Natural killer cell (primary cell): ENCODE measurements around the gene CXCL10. TPM values are rescaled to one million over a fixed set of nuclear protein-coding genes. Genes with fewer than 3 reads are reported as not detected.

Experiments
- ATAC-seq, 3 donors: fragments of 150-1000 bp in 2 of 3; fragments of 200-7000 bp in 1 of 3; cut with Tn5 transposase; 1 replicate in 1 of 3; 2 replicates in 2 of 3; pipeline ENCODE4 v1.10.0; 2021; ENCODE audit warnings: mild to moderate bottlenecking in 2 of 3, moderate library complexity in 2 of 3
- DNase-seq, 2 donors: peaks; one replicate each; pipeline versions ENCODE4 v3.0.0 to v3.0.0-alpha.2; 2013 to 2021; ENCODE audit warnings: mixed read lengths in 1 of 2
- H3K27ac ChIP-seq: one replicate; pipeline ENCODE4 v1.5.1; 2013; ENCODE audit warnings: mild to moderate bottlenecking, low read length
- H3K27me3 ChIP-seq: one replicate; pipeline ENCODE4 v1.6.1; 2013; ENCODE audit warnings: low read length; ENCODE audit not compliant: control insufficient read depth, insufficient read depth
- H3K36me3 ChIP-seq: one replicate; pipeline ENCODE4 v1.6.1; 2013; ENCODE audit warnings: low read length; ENCODE audit not compliant: control insufficient read depth, insufficient read depth
- H3K4me1 ChIP-seq: one replicate; pipeline ENCODE4 v1.6.1; 2013; ENCODE audit warnings: low read length; ENCODE audit not compliant: control insufficient read depth, insufficient read depth
- H3K4me3 ChIP-seq: one replicate; pipeline ENCODE4 v1.5.1; 2013; ENCODE audit warnings: low read length
- H3K9me3 ChIP-seq: one replicate; pipeline ENCODE4 v1.6.1; 2013; ENCODE audit warnings: low read length; ENCODE audit not compliant: control insufficient read depth, insufficient read depth
- H3K27ac Mint-ChIP-seq, 2 donors: one replicate each; pipeline ENCODE4 v1.8.0; 2022; ENCODE audit warnings: mild to moderate bottlenecking in 2 of 2, mixed read lengths in 2 of 2, moderate library complexity in 1 of 2
- H3K27me3 Mint-ChIP-seq, 2 donors: one replicate each; pipeline ENCODE4 v1.8.0; 2022; ENCODE audit warnings: low read depth in 2 of 2, mixed read lengths in 2 of 2
- H3K36me3 Mint-ChIP-seq: one replicate; pipeline ENCODE4 v1.8.0; 2022; ENCODE audit warnings: mixed read lengths
- H3K4me1 Mint-ChIP-seq, 2 donors: one replicate each; pipeline ENCODE4 v1.8.0; 2022; ENCODE audit warnings: mixed read lengths in 2 of 2
- H3K4me3 Mint-ChIP-seq: one replicate; pipeline ENCODE4 v1.8.0; 2022; ENCODE audit warnings: mild to moderate bottlenecking, moderate library complexity, mixed read lengths
- H3K9me3 Mint-ChIP-seq, 2 donors: one replicate each; pipeline ENCODE4 v1.8.0; 2022; ENCODE audit warnings: mixed read lengths in 2 of 2
- WGBS: methylation state at CpG from one replicate; pipeline ENCODE4 v1.1.7; 2013; ENCODE audit warnings: missing lambda C conversion rate; ENCODE audit not compliant: insufficient coverage; 5-methylcytosine and 5-hydroxymethylcytosine counted together
- intact Hi-C: fragments of 100-400 bp; cut with micrococcal nuclease; formaldehyde crosslinking; loops from one replicate; pipeline ENCODE4 v1.14.2; 2022
- total RNA-seq, 4 donors: library from RNA; stranded (reverse); fragments of 120-200 nt in 1 of 4; gene quantifications; one replicate each; pipeline versions ENCODE4 v1.2.3 to v1.2.4, GENCODE V29; 2013 to 2022
- TF ChIP-seq, protein P1 (sequence below): fragments of 200-600 bp; IDR thresholded peaks from one replicate; pipeline ENCODE4 v1.8.0; 2022; ENCODE audit warnings: antibody characterized with exemption

CXCL10 gene
- total RNA-seq: not detected
- total RNA-seq (2013): 0.18 TPM

DNA sequence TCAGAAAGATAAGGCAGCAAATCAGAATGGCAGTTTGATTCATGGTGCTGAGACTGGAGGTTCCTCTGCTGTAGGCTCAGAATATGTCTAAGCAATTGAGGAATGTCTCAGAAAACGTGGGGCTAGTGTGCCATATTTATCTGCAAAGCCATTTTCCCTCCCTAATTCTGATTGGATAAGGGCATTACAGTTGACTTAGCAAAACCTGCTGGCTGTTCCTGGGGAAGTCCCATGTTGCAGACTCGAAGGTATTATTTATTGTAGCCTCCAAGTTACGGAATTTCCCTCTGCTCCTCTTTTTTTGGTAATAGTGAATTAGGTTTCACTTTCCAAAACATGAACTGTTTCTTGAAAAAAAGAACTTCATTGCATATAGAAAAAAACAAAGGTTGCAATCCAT, at the start of gene CXCL10:
CXCL10 (minus strand) TSS at position 109 of the 400 bp plus-strand sequence; CDS start at position 43, 66 bp downstream.
- peak in 1 of 2 donors; percentile 60 for DNase-seq
- WGBS: 16% methylated on average over 3 of the region's 3 CpGs
- H3K27me3 Mint-ChIP-seq: peaks cover 17 to 62% of the 10 kb centered on the region in 2 donors
- ATAC-seq: peak in 2 of 3 donors; percentile 36 to 58
- no peaks in the 10 kb centered on the region for H3K9me3 Mint-ChIP-seq
- Histone ChIP-seq H3K9me3 (no peaks in the 10 kb centered on the region), H3K27me3 (no peaks in the 10 kb centered on the region), H3K4me3 (no peak within 1 kb of the TSS), H3K27ac (no peak within 1 kb of the TSS), H3K36me3 (no peaks in the 10 kb centered on the region), H3K4me1 (no peaks in the 10 kb centered on the region)
- H3K4me1 Mint-ChIP-seq: peaks cover 7 to 8% of the 10 kb centered on the region in 2 donors
- TF ChIP-seq, protein P1, sequence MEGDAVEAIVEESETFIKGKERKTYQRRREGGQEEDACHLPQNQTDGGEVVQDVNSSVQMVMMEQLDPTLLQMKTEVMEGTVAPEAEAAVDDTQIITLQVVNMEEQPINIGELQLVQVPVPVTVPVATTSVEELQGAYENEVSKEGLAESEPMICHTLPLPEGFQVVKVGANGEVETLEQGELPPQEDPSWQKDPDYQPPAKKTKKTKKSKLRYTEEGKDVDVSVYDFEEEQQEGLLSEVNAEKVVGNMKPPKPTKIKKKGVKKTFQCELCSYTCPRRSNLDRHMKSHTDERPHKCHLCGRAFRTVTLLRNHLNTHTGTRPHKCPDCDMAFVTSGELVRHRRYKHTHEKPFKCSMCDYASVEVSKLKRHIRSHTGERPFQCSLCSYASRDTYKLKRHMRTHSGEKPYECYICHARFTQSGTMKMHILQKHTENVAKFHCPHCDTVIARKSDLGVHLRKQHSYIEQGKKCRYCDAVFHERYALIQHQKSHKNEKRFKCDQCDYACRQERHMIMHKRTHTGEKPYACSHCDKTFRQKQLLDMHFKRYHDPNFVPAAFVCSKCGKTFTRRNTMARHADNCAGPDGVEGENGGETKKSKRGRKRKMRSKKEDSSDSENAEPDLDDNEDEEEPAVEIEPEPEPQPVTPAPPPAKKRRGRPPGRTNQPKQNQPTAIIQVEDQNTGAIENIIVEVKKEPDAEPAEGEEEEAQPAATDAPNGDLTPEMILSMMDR: no peak
- intact Hi-C loops: no loop called here
- no peak within 1 kb of the TSS for H3K27ac Mint-ChIP-seq
- no peak within 1 kb of the TSS for H3K4me3 Mint-ChIP-seq
- no peaks in the 10 kb centered on the region for H3K36me3 Mint-ChIP-seq

DNA sequence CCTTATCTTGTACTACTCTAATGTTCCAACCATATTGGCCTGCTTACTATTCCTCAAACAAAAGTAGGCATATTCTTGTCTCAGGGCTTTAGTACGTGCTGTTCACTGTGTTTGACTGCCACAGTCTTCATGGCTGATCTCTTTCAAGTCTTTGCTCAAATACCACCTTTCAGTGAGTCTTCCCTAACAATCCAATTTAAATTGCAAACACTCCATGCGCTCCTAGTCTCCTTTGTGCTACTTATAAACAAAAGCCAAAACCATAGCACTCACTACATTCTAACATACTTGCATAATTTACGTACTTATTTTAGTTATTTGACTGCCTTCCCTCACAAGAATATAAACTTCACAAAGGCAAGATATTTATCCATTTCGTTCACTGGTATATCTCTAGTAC, 49.5 kb upstream of the CXCL10 start:
- intact Hi-C loops: no loop called here
- H3K27ac ChIP-seq: no peak overlapping the region
- no peaks in the 10 kb centered on the region for H3K4me1 Mint-ChIP-seq
- DNase-seq (no peak), ATAC-seq (no peak)
- no peaks in the 10 kb centered on the region for H3K27me3 ChIP-seq
- H3K36me3 Mint-ChIP-seq: no peaks in the 10 kb centered on the region
- H3K27ac Mint-ChIP-seq: no peak overlapping the region
- no peaks in the 10 kb centered on the region for H3K4me1 ChIP-seq
- H3K9me3 Mint-ChIP-seq: no peaks in the 10 kb centered on the region
- no peaks in the 10 kb centered on the region for H3K36me3 ChIP-seq
- H3K27me3 Mint-ChIP-seq: peaks cover 0 to under 1% of the 10 kb centered on the region in 2 donors
- no peak overlapping the region for H3K4me3 ChIP-seq
- WGBS: 95% methylated on average over 3 of the region's 4 CpGs
- TF ChIP-seq, protein P1: no peak
- H3K9me3 ChIP-seq: no peaks in the 10 kb centered on the region
- H3K4me3 Mint-ChIP-seq: no peak overlapping the region

DNA sequence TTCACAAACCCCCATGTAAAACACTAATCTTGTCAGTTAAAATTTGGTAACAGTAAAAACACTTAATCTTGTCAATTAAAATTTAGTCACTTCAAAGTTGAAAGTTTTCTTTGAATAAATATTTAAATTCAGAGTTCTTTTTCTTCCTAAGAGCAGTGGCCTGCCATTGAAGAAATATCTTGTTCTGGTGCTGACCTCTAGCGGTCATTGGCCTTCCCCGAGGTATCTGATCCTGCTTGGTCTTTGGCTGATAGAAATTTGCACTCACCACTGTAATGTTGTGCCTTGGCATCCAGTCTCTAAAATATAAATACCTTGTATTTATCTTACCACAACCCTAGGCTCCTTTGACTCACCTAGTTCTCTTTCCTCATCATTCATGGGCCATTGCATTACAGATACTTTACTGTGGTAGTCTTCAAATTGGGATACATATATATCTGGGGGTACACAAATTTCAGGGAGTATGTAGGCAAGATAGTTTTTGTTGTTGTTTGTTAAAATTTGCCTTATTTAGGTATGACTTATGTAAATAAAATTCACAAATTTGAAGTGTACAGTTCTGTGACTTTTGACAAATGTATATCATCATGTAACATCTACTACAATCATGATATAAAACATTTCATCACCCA, 44.5 kb upstream of the CXCL10 start:
- H3K27ac ChIP-seq: no peak overlapping the region
- H3K27me3 Mint-ChIP-seq: peaks cover 5% of the 10 kb centered on the region in 2 donors
- no peaks in the 10 kb centered on the region for H3K4me1 ChIP-seq
- no peaks in the 10 kb centered on the region for H3K9me3 Mint-ChIP-seq
- no peaks in the 10 kb centered on the region for H3K27me3 ChIP-seq
- no peak overlapping the region for H3K27ac Mint-ChIP-seq
- H3K4me1 Mint-ChIP-seq: no peaks in the 10 kb centered on the region
- intact Hi-C loops: loop anchor here (1.0 to 2.0 kb wide), 3 partner anchors 73 to 172 kb away; no protein-coding TSS in a partner anchor
- ATAC-seq (peak; percentile 58 to 83 (median 77)), DNase-seq (peak in 1 of 2 donors; percentile 83)
- H3K36me3 ChIP-seq: no peaks in the 10 kb centered on the region
- H3K9me3 ChIP-seq: no peaks in the 10 kb centered on the region
- 2% methylated on average over 2 of the region's 2 CpGs for WGBS
- TF ChIP-seq, protein P1: peak; percentile 80
- no peaks in the 10 kb centered on the region for H3K36me3 Mint-ChIP-seq
- H3K4me3 ChIP-seq: no peak overlapping the region
- H3K4me3 Mint-ChIP-seq: no peak overlapping the region

DNA sequence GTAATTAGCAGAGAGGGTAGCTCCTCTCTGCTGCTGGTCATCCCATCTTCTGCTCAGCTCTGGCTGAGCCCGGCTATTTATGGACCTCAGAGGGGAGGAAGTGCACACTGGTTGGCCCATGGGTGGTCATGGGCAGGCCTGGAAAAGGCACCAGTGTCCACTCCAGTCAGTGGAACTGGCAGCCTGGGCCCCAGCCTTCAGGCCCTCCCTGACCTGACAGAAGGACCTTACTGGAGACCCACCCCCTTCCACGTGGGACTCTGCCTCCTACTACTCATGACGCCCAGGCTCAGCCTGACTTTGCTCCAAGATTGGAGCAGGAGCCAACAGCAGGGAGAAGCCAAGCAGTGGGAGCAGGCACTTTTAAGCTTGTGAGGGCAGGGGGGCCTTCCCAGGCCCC, 43.2 kb upstream of the CXCL10 start:
- H3K4me3 ChIP-seq: no peak overlapping the region
- no peaks in the 10 kb centered on the region for H3K36me3 Mint-ChIP-seq
- WGBS: 93% methylated on average over 3 of the region's 3 CpGs
- DNase-seq: no peak
- no peaks in the 10 kb centered on the region for H3K9me3 Mint-ChIP-seq
- H3K27ac Mint-ChIP-seq: no peak overlapping the region
- peaks cover 5 to 10% of the 10 kb centered on the region in 2 donors for H3K27me3 Mint-ChIP-seq
- no peaks in the 10 kb centered on the region for H3K4me1 Mint-ChIP-seq
- H3K9me3 ChIP-seq: no peaks in the 10 kb centered on the region
- intact Hi-C loops: loop anchor here (2.0 kb wide), 1 partner anchor 72 kb away; no protein-coding TSS in a partner anchor
- H3K27ac ChIP-seq: no peak overlapping the region
- no peaks in the 10 kb centered on the region for H3K4me1 ChIP-seq
- TF ChIP-seq, protein P1: no peak
- ATAC-seq: no peak
- no peaks in the 10 kb centered on the region for H3K36me3 ChIP-seq
- H3K4me3 Mint-ChIP-seq: no peak overlapping the region
- no peaks in the 10 kb centered on the region for H3K27me3 ChIP-seq
